Activated CD8-positive, alpha-beta memory T cell treated with anti-CD3 and anti-CD28 coated beads, Interleukin-2, amount 50 U/mL, for 24 hours (primary cell): ENCODE measurements around the gene ADCYAP1.
"Not testable (repeated sequence)": the region's sequence is repeated elsewhere in the genome, so short reads cannot be mapped to it uniquely, and the experiment has no call there.

Source experiments
- DNase-seq: peaks from one replicate; pipeline ENCODE4 v3.0.0-alpha.2; 2020; ENCODE audit errors: extremely low read depth

Gene ADCYAP1

GRCh38 chr18:904218-905090 is at the start of gene ADCYAP1:
Gene ADCYAP1 (plus strand): TSS chr18:904871. CDS start chr18:905387, 516 bp downstream.
- DNase-seq = no peak

- DNase-seq = no peak
These were observed 46.7 kb upstream of the ADCYAP1 start for GRCh38 chr18:857986-858385.

- peak; percentile 13 for DNase-seq
These were observed 39.8 kb upstream of the ADCYAP1 start for GRCh38 chr18:864872-865273.

DNA sequence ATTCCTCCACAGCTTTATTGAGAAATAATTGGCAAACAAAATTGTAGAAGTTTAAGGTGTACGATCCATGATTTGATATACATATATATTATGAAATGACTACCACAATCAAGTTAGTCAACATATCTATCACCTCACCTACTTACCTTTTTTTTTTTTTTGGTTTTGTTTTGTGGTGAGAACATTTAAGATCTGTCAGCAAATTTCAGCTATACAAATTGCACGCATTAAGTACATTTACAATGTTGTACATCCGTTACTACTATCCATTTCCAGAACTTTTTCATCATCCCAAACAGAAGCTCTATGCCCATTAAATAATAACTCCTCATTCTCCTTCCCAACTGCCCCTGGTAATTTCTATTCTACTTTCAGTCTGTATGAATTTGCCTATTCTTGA is 37.4 kb upstream of the ADCYAP1 start:
- DNase-seq = no peak

DNA sequence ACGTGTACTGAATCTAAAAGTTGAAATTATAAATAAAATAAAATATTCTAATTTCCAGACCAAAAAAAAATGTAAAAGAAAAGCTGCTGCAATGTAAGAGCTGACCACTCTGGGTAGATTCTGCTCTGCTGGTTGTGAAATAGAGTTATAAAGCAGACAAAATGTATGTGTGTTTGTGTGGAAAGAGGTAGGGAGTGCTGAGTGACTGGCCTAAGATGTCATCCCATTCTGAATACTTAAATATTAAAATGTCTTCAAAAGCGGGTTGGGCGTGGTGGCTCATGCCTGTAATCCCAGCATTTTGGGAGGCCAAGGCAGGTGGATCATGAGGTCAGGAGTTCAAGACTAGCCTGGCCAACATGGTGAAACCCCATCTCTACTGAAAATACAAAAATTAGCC is 31.2 kb upstream of the ADCYAP1 start:
- not testable (repeated sequence) for DNase-seq

GRCh38 chr18:875912-876311 is 28.8 kb upstream of the ADCYAP1 start:
- DNase-seq = no peak

- DNase-seq = no peak
These were observed 27.4 kb upstream of the ADCYAP1 start for GRCh38 chr18:877238-877637.

DNA sequence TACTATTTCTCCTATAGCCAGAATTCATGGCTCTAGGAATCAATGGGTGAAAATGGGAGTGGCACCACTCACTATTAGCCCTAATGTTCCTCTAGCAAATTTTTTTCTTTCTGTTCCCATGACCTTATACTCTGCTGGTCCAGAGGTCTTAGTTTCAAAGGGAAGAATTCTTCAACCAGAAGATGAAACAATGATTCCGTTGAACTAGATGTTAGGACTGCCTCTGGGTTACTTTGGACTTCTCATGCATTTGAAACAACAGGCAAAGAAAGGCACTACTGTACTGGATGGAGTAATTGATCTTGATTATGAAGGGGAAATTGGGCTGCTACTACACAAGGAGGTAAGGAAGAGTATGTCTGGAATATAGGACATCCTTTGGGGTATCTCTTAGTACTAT is 18.6 kb upstream of the ADCYAP1 start:
- DNase-seq = no peak

- DNase-seq = no peak
These were observed 17.0 kb upstream of the ADCYAP1 start for GRCh38 chr18:887716-888115.

DNA sequence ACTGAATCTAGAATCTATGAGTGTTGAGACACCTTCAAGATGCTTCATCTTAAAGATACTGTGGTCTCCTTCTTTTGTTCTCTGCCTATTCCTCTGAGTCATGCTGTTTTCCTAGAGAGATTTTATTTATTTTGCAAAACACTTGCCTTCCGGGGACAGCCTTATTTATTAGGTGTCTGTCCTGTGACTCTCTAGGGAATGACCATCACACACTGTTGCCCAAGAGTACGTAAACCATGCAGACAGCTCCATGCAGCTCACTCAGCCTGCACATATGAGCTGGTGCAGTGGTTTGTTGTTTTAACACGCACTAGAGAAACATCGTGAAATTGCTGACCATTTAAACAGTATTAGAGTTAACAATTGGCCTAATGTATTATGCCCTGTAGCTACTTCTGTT is 12.4 kb upstream of the ADCYAP1 start:
- DNase-seq = no peak

DNA sequence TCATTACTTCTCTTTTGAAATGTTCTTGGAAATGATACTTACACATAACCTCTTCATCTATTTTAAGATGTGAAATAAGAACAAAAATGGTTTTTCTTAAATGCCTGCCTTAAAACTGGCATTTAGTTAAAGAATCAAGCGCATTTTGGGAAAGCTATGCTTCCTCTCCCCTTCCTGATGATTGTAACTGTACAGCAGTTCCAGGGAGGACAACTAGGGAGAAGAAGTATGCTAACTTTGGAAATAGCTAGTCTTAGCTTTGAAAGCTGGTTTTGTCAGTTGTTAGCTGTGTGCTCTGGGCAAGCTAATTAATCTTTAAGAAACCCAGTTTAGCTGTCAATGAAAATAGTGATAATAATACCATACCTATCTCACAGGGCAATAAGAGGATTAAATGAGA is 8.4 kb upstream of the ADCYAP1 start:
- DNase-seq = no peak

DNA sequence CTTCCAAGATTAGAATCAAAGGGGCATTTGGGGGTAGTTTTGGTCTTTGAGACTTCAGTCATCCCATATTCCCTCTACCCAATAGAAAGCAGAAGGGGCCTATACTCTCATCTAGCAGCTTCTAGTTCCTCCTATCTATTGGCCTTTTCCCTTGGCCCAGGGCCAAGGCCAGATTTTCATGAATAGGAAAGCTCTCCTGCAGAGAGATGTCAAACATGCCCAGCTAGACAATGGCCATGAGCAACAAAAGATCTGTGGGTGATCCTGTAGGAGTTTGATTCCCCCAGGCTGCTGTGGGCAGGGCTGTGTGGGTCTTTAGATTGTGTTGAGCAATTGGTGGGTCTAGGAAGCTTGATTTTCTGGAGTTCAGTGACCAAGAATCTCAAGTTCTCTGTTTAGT is 2.9 kb upstream of the ADCYAP1 start:
- no peak for DNase-seq

DNA sequence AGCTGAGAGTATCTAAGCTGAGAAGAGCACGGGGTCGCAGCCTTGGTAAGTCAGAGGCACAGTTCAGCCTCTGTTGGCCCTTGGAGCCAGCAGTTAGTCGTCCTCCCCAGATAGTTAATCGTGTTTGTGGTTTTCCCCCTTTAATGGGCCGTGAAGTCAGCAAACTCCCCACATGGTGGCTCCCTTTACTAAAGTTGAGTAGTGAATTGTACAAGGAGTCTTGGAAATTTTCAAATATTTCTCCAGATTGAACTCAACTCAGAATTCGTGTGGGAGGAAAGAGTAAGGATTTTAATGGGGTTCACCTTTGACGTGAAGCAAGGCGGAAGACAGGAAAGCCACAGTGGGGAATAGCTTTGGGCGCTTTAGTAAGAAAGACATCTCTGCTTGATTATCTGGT is 2.4 kb upstream of the ADCYAP1 start:
- DNase-seq = no peak

DNA sequence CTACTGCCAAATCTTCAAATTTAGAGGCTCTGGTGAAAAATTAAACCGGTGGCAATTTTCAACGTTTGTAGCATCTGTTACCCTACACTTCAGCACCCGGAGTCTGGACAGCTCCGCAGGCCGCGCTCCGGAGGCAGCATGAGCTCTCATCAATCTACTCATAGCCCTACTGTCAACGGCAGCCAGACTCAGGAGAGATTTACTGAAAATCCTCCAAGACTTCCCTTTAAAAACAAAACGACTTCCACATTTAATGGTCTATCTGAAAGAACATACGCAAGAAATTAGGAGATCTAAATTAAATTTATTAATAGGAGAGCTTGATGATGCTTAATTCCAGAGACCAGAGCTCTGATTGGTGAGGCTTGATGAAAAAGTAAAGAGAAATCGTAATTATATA is 970 bp upstream of the ADCYAP1 start:
- DNase-seq = peak; percentile 2

DNA sequence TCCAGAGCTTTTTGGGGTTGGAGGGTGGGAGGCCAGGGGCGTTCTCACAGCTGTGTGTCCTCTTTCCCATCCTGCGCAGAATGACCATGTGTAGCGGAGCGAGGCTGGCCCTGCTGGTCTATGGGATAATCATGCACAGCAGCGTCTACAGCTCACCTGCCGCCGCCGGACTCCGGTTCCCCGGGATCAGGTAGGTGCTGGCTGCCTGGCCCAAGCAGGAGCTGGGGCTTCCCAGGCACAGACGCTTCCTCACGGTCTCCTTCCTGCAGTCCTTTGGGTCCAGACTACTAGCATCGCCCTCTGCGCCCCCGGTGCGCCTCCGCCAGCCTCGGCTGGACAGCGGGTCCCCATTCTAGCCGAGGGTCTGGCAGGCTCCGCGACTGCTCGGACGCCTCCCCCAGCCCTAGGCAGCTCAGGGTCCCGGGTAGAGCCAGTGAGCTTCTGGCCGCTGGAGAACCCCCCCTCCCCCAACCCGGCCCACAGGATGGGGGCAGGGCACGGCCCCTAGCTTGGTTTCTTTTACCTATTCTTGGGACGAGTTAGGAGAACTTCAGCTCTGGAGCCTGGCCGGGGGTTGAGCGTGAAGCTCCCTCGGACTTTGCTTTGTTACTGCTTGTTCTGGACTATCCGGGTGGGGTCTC is 756 bp downstream of the ADCYAP1 start:
- DNase-seq = no peak

DNA sequence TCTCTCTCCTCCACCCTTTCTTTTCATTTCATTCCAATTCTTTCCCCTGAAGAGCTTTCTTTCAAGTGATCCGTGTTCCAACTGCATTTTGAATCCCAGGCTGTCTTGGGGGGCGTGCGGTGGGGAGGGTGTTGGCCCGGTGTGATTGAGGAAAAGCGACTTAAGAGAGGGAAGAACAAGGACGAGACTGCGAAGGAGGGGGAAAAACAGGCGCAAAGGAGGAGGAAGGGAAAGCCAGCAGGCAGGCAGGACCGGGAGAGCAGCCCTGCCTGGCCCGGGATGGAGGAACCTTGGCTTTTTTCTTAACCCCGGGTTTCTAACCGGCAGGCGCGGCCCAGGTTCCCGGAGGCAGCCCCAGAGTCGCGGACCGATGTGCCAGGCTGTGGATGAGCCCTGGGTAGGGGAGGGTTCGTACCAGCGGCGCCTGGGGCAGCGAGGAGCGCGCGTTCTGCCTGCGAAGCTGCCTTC is 1.3 kb downstream of the ADCYAP1 start:
- DNase-seq = no peak

DNA sequence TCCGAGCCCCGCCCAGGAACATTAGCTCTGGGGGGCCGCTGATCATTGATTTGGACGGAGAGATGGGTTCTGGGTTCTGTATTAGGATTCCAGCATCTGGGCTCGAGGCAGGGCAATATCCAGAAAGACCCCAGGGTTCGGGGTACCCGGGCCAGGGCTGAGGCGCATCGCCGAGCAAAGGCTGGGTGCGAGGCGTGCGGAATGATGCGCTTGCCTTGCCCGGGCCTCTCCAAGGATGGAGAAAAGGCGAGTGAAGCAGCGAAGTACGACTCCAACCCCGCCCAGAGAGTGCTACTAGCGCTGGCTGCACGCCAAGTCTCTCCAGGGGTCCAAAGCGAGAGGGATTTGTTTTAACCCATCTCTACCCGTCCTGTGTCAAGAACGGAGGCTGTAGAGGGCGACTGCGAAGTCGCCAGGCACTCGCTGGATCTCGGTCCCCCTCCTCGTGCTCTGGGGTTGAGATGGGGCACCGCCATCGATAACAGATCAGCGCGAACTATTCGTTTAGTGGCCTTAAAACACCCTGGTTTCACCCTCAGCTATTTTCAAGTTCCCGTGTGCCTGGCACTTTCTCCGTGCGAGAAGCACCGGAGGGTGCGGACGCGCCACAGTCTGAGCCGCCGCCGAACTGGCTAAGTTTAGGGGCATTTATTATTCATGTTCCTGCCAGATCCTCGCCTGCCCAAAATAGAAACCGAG is 1.9 kb downstream of the ADCYAP1 start:
- no peak for DNase-seq

GRCh38 chr18:907115-907884 is 2.6 kb downstream of the ADCYAP1 start:
- no peak for DNase-seq

- DNase-seq = no peak
These were observed 3.5 kb downstream of the ADCYAP1 start for GRCh38 chr18:907885-908757.

DNA sequence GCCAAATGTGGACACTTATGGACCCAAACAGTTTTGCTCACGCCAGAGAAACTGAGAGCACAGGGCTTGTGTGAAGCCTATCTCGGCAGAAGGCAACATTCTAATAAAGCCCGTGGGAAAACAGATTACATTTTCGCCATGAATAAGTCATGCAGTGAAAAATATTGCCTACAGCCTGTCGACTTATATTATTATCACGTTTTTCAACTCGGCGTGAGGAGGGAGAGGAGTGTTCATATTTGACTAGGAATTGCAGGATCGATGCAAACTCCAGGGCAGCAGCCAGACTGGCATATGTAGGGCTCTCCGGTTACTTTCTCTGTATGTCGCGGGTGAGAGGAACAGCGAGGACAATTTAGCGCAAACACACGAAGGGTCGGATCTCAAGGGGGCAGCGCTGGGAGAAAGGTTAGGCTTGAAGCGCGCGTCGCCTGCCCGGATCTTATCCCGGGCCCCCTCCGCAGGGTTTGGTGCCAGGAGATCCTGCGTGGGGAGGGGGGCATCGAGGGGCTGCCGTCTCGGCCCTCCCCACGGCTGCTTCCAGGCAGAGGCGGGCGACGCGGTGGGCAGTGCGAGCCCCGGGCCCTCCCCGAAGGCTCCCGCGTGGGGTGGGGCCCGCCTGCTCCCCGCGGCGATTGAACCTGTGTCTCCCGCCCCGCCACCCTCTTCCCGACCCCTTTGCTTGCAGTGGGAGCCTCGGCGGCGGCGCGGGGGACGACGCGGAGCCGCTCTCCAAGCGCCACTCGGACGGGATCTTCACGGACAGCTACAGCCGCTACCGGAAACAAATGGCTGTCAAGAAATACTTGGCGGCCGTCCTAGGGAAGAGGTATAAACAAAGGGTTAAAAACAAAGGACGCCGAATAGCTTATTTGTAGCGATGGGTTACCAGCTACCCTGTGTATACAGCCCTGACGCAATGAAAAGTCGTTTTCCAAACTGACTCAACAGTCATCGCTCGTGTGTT is 4.4 kb downstream of the ADCYAP1 start:
- no peak for DNase-seq
